ENCODE results near the gene CDK5RAP2. TPM values are rescaled to one million over a fixed set of nuclear protein-coding genes. Genes with fewer than 3 reads are reported as not detected.

Gene CDK5RAP2
- total and polyA plus RNA-seq, 2 experiments from 2014 or later: 52.6 to 77.0 TPM

- 90 to 97% methylated on average over 1 of the region's 1 CpG for WGBS, 2 experiments (ENCODE audit: low coverage in 1 of 2, low lambda C conversion rate in 2 of 2, missing lambda C conversion rate in 2 of 2)
- H3K9ac ChIP-seq: no peak overlapping the region
- H3K27ac ChIP-seq: no peak overlapping the region
- H3K79me2 ChIP-seq (ENCODE audit: insufficient read depth): no peaks in the 10 kb centered on the region
- no peaks in the 10 kb centered on the region for H4K20me1 ChIP-seq (ENCODE audit: insufficient read depth)
- peaks cover 35% of the 10 kb centered on the region for H3K36me3 ChIP-seq (ENCODE audit: low read depth)
- H3K4me3 ChIP-seq: no peak overlapping the region
- H3K4me1 ChIP-seq (ENCODE audit: insufficient read depth): peaks cover 10% of the 10 kb centered on the region
- no peak overlapping the region for H2AFZ ChIP-seq
- H3K27me3 ChIP-seq (replicated peaks; ENCODE audit: insufficient read depth): no peaks in the 10 kb centered on the region
- H3K4me2 ChIP-seq (ENCODE audit: unreplicated experiment): no peak overlapping the region
- DNase-seq: no peak
- TF ChIP-seq EZH2phosphoT487 (IDR thresholded peaks at IDR 0.05; ENCODE audit: insufficient read depth, low read depth): no peak
- TF ChIP-seq EZH2 (IDR thresholded peaks at IDR 0.05; ENCODE audit: insufficient read depth, poor library complexity, severe bottlenecking): no peak
- no peaks in the 10 kb centered on the region for H3K9me2 ChIP-seq (ENCODE audit: insufficient read depth)
- 0 out of 2 replicates have a peak, but pooled peaks cover 4% of the 10 kb centered on the region for H3F3A ChIP-seq (ENCODE audit: insufficient read depth)
- no peaks in the 10 kb centered on the region for H3K9me3 ChIP-seq (ENCODE audit: low read depth)
- in situ Hi-C loops (cut with MboI): no loop called here
These were observed 51.6 kb downstream of the CDK5RAP2 start for GRCh38 chr9:120528327-120528726.

GRCh38 chr9:120526534-120526933 lies 53.4 kb downstream of the CDK5RAP2 start:
- H3K36me3 ChIP-seq (ENCODE audit: low read depth): peaks cover 40% of the 10 kb centered on the region
- in situ Hi-C loops (cut with MboI): no loop called here

GRCh38 chr9:120524863-120525262 lies 55.1 kb downstream of the CDK5RAP2 start:
- H3F3A ChIP-seq (ENCODE audit: insufficient read depth): no peaks in the 10 kb centered on the region
- no peak overlapping the region for H3K27ac ChIP-seq
- H4K20me1 ChIP-seq (ENCODE audit: insufficient read depth): no peaks in the 10 kb centered on the region
- DNase-seq: no peak
- TF ChIP-seq EZH2phosphoT487 (IDR thresholded peaks at IDR 0.05; ENCODE audit: insufficient read depth, low read depth) (no peak), EZH2 (IDR thresholded peaks at IDR 0.05; ENCODE audit: insufficient read depth, poor library complexity, severe bottlenecking) (no peak)
- no peak overlapping the region for H3K4me3 ChIP-seq
- no peaks in the 10 kb centered on the region for H3K79me2 ChIP-seq (ENCODE audit: insufficient read depth)
- H3K36me3 ChIP-seq (ENCODE audit: low read depth): peaks cover 40% of the 10 kb centered on the region
- H3K4me1 ChIP-seq (ENCODE audit: insufficient read depth): no peaks in the 10 kb centered on the region
- in situ Hi-C loops (cut with MboI): no loop called here
- no peaks in the 10 kb centered on the region for H3K9me3 ChIP-seq (ENCODE audit: low read depth)
- H3K9ac ChIP-seq: no peak overlapping the region
- no peaks in the 10 kb centered on the region for H3K9me2 ChIP-seq (ENCODE audit: insufficient read depth)
- WGBS, 2 experiments (ENCODE audit: low coverage in 1 of 2, low lambda C conversion rate in 2 of 2, missing lambda C conversion rate in 2 of 2): 52 to 61% methylated on average over 3 of the region's 3 CpGs
- no peaks in the 10 kb centered on the region for H3K27me3 ChIP-seq (replicated peaks; ENCODE audit: insufficient read depth)
- H3K4me2 ChIP-seq (ENCODE audit: unreplicated experiment): no peak overlapping the region
- no peak overlapping the region for H2AFZ ChIP-seq

More at GRCh38 chr9:120526534-120526933, 53.4 kb downstream of the CDK5RAP2 start:
- TF ChIP-seq EZH2 (IDR thresholded peaks at IDR 0.05; ENCODE audit: insufficient read depth, poor library complexity, severe bottlenecking) (no peak), EZH2phosphoT487 (IDR thresholded peaks at IDR 0.05; ENCODE audit: insufficient read depth, low read depth) (no peak)
- Histone ChIP-seq H4K20me1 (ENCODE audit: insufficient read depth) (no peaks in the 10 kb centered on the region), H3K27ac (no peak overlapping the region), H3K9ac (no peak overlapping the region), H3K9me2 (ENCODE audit: insufficient read depth) (no peaks in the 10 kb centered on the region), H3K79me2 (ENCODE audit: insufficient read depth) (no peaks in the 10 kb centered on the region), H3K9me3 (ENCODE audit: low read depth) (no peaks in the 10 kb centered on the region), H2AFZ (no peak overlapping the region), H3K4me1 (ENCODE audit: insufficient read depth) (no peaks in the 10 kb centered on the region), H3K27me3 (replicated peaks; ENCODE audit: insufficient read depth) (no peaks in the 10 kb centered on the region), H3K4me3 (no peak overlapping the region), H3F3A (ENCODE audit: insufficient read depth) (no peaks in the 10 kb centered on the region), H3K4me2 (ENCODE audit: unreplicated experiment) (no peak overlapping the region)
- WGBS, 2 experiments (ENCODE audit: low coverage in 1 of 2, low lambda C conversion rate in 2 of 2, missing lambda C conversion rate in 2 of 2): 93 to 96% methylated on average over 3 of the region's 3 CpGs
- DNase-seq: no peak

- Histone ChIP-seq H3K79me2 (ENCODE audit: insufficient read depth) (no peaks in the 10 kb centered on the region), H2AFZ (no peak overlapping the region), H3K9me2 (ENCODE audit: insufficient read depth) (no peaks in the 10 kb centered on the region), H3K9me3 (ENCODE audit: low read depth) (no peaks in the 10 kb centered on the region), H3K4me2 (ENCODE audit: unreplicated experiment) (no peak overlapping the region), H3K27me3 (replicated peaks; ENCODE audit: insufficient read depth) (no peaks in the 10 kb centered on the region), H4K20me1 (ENCODE audit: insufficient read depth) (no peaks in the 10 kb centered on the region), H3K27ac (no peak overlapping the region), H3F3A (ENCODE audit: insufficient read depth) (no peaks in the 10 kb centered on the region), H3K36me3 (ENCODE audit: low read depth) (peaks cover 34% of the 10 kb centered on the region), H3K4me3 (no peak overlapping the region), H3K4me1 (ENCODE audit: insufficient read depth) (no peaks in the 10 kb centered on the region), H3K9ac (no peak overlapping the region)
- DNase-seq: no peak
- 87 to 90% methylated on average over 3 of the region's 3 CpGs for WGBS, 2 experiments (ENCODE audit: low coverage in 1 of 2, low lambda C conversion rate in 2 of 2, missing lambda C conversion rate in 2 of 2)
- in situ Hi-C loops (cut with MboI): no loop called here
- TF ChIP-seq EZH2phosphoT487 (IDR thresholded peaks at IDR 0.05; ENCODE audit: insufficient read depth, low read depth): no peak
- TF ChIP-seq EZH2 (IDR thresholded peaks at IDR 0.05; ENCODE audit: insufficient read depth, poor library complexity, severe bottlenecking): no peak
These were observed 55.9 kb downstream of the CDK5RAP2 start for GRCh38 chr9:120524038-120524437.

GRCh38 chr9:120522558-120522957 lies 57.4 kb downstream of the CDK5RAP2 start:
- WGBS, 2 experiments (ENCODE audit: low coverage in 1 of 2, low lambda C conversion rate in 2 of 2, missing lambda C conversion rate in 2 of 2): 97 to 100% methylated on average over 1 of the region's 1 CpG
- Histone ChIP-seq H3K9me3 (ENCODE audit: low read depth) (no peaks in the 10 kb centered on the region), H3K4me1 (ENCODE audit: insufficient read depth) (no peaks in the 10 kb centered on the region), H3K27me3 (replicated peaks; ENCODE audit: insufficient read depth) (no peaks in the 10 kb centered on the region), H3K27ac (no peak overlapping the region), H3K36me3 (ENCODE audit: low read depth) (peaks cover 24% of the 10 kb centered on the region), H3F3A (ENCODE audit: insufficient read depth) (no peaks in the 10 kb centered on the region), H3K4me2 (ENCODE audit: unreplicated experiment) (no peak overlapping the region), H3K4me3 (no peak overlapping the region), H3K9ac (no peak overlapping the region), H3K79me2 (ENCODE audit: insufficient read depth) (no peaks in the 10 kb centered on the region), H3K9me2 (ENCODE audit: insufficient read depth) (no peaks in the 10 kb centered on the region), H4K20me1 (ENCODE audit: insufficient read depth) (no peaks in the 10 kb centered on the region), H2AFZ (no peak overlapping the region)
- TF ChIP-seq EZH2phosphoT487 (IDR thresholded peaks at IDR 0.05; ENCODE audit: insufficient read depth, low read depth) (no peak), EZH2 (IDR thresholded peaks at IDR 0.05; ENCODE audit: insufficient read depth, poor library complexity, severe bottlenecking) (no peak)
- in situ Hi-C loops (cut with MboI): no loop called here
- no peak for DNase-seq
